MM.1S (cell line): ENCODE measurements around the gene DPP6.

Experiments used
- CTCF ChIP-seq: fragments of 300-600 bp; sonication (generic); IDR thresholded peaks from 2 replicates; pipeline ENCODE4 v1.5.1; 2016; ENCODE audit warnings: antibody characterized with exemption, low read length, mixed read lengths
- EZH2 ChIP-seq: fragments of 300-600 bp; sonication (generic); optimal IDR thresholded peaks from 2 replicates; pipeline ENCODE3; 2017; ENCODE audit warnings: low read depth, mild to moderate bottlenecking, antibody characterized with exemption, low read length, mixed read lengths
- EZH2phosphoT487 ChIP-seq: fragments of 300-600 bp; sonication (generic); IDR thresholded peaks from 2 replicates; pipeline ENCODE4 v1.6.1; 2018; ENCODE audit warnings: antibody characterized with exemption, low read length

GRCh38 chr7:154409703-154410311 is 357.6 kb downstream of the DPP6 start:
- TF ChIP-seq CTCF (no peak), EZH2phosphoT487 (no peak), EZH2 (no peak)
